ES-I3 (cell line): ENCODE measurements around the gene DISC1.

Source experiments
- H3K36me3 ChIP-seq: 2 replicates; pipeline ENCODE4 v1.6.1; 2013; ENCODE audit warnings: mild to moderate bottlenecking, low read length, control low read depth, moderate library complexity; ENCODE audit not compliant: insufficient read depth
- H3K4me1 ChIP-seq: 2 replicates; pipeline ENCODE4 v1.6.1; 2013; ENCODE audit warnings: mild to moderate bottlenecking, control low read depth, low read length; ENCODE audit not compliant: insufficient read depth
- H3K9ac ChIP-seq: 2 replicates; pipeline ENCODE4 v1.6.1; 2013; ENCODE audit warnings: low read depth, mild to moderate bottlenecking, low read length, moderate library complexity
- H3K9me3 ChIP-seq: 2 replicates; pipeline ENCODE4 v1.6.1; 2013; ENCODE audit warnings: mild to moderate bottlenecking, low read length, moderate library complexity; ENCODE audit not compliant: control insufficient read depth, insufficient read depth

Gene DISC1

GRCh38 chr1:231836227-231836893 lies 209.8 kb downstream of the DISC1 start:
- Histone ChIP-seq H3K4me1 (no peaks in the 10 kb centered on the region), H3K9me3 (no peaks in the 10 kb centered on the region), H3K36me3 (no peaks in the 10 kb centered on the region), H3K9ac (no peak overlapping the region)

GRCh38 chr1:231838521-231838920 lies 211.9 kb downstream of the DISC1 start:
- Histone ChIP-seq H3K9ac (no peak overlapping the region), H3K4me1 (no peaks in the 10 kb centered on the region), H3K9me3 (no peaks in the 10 kb centered on the region), H3K36me3 (no peaks in the 10 kb centered on the region)

- H3K9me3 ChIP-seq: no peaks in the 10 kb centered on the region
- no peaks in the 10 kb centered on the region for H3K36me3 ChIP-seq
- H3K4me1 ChIP-seq: no peaks in the 10 kb centered on the region
- no peak overlapping the region for H3K9ac ChIP-seq
These were observed 213.4 kb downstream of the DISC1 start for GRCh38 chr1:231839999-231840398.

GRCh38 chr1:231841616-231842344 lies 215.2 kb downstream of the DISC1 start:
- no peak overlapping the region for H3K9ac ChIP-seq
- no peaks in the 10 kb centered on the region for H3K9me3 ChIP-seq
- no peaks in the 10 kb centered on the region for H3K36me3 ChIP-seq
- no peaks in the 10 kb centered on the region for H3K4me1 ChIP-seq

- Histone ChIP-seq H3K36me3 (no peaks in the 10 kb centered on the region), H3K9ac (no peak overlapping the region), H3K4me1 (no peaks in the 10 kb centered on the region), H3K9me3 (no peaks in the 10 kb centered on the region)
These were observed 215.9 kb downstream of the DISC1 start for GRCh38 chr1:231842441-231842840.

GRCh38 chr1:231844986-231845502 lies 218.5 kb downstream of the DISC1 start:
- Histone ChIP-seq H3K4me1 (no peaks in the 10 kb centered on the region), H3K36me3 (no peaks in the 10 kb centered on the region), H3K9me3 (no peaks in the 10 kb centered on the region), H3K9ac (no peak overlapping the region)

- no peaks in the 10 kb centered on the region for H3K9me3 ChIP-seq
- no peak overlapping the region for H3K9ac ChIP-seq
- no peaks in the 10 kb centered on the region for H3K4me1 ChIP-seq
- no peaks in the 10 kb centered on the region for H3K36me3 ChIP-seq
These were observed 221.2 kb downstream of the DISC1 start for GRCh38 chr1:231847612-231848397.

- no peaks in the 10 kb centered on the region for H3K9me3 ChIP-seq
- H3K4me1 ChIP-seq: no peaks in the 10 kb centered on the region
- H3K9ac ChIP-seq: no peak overlapping the region
- no peaks in the 10 kb centered on the region for H3K36me3 ChIP-seq
These were observed 223.4 kb downstream of the DISC1 start for GRCh38 chr1:231849981-231850380.

- Histone ChIP-seq H3K36me3 (no peaks in the 10 kb centered on the region), H3K9me3 (no peaks in the 10 kb centered on the region), H3K9ac (no peak overlapping the region), H3K4me1 (0 out of 2 replicates have a peak, but pooled peaks cover under 1% of the 10 kb centered on the region)
These were observed 224.2 kb downstream of the DISC1 start for GRCh38 chr1:231850786-231851185.

- H3K36me3 ChIP-seq: no peaks in the 10 kb centered on the region
These were observed 227.1 kb downstream of the DISC1 start for GRCh38 chr1:231853588-231854207.

GRCh38 chr1:231855361-231855760 lies 228.8 kb downstream of the DISC1 start:
- H3K36me3 ChIP-seq: no peaks in the 10 kb centered on the region
- H3K9me3 ChIP-seq: no peaks in the 10 kb centered on the region
- no peak overlapping the region for H3K9ac ChIP-seq
- H3K4me1 ChIP-seq: peaks cover 9% of the 10 kb centered on the region; the same call in 1 of the 2 replicates

More at GRCh38 chr1:231853588-231854207, 227.1 kb downstream of the DISC1 start:
- peaks cover 9% of the 10 kb centered on the region; the same call in 1 of the 2 replicates for H3K4me1 ChIP-seq
- no peak overlapping the region for H3K9ac ChIP-seq
- no peaks in the 10 kb centered on the region for H3K9me3 ChIP-seq

- no peak overlapping the region for H3K9ac ChIP-seq
- H3K9me3 ChIP-seq: no peaks in the 10 kb centered on the region
- H3K36me3 ChIP-seq: no peaks in the 10 kb centered on the region
- H3K4me1 ChIP-seq: peaks cover 9% of the 10 kb centered on the region; the same call in 1 of the 2 replicates
These were observed 229.3 kb downstream of the DISC1 start for GRCh38 chr1:231855926-231856325.

GRCh38 chr1:231856426-231856825 lies 229.8 kb downstream of the DISC1 start:
- H3K36me3 ChIP-seq: no peaks in the 10 kb centered on the region
- no peaks in the 10 kb centered on the region for H3K9me3 ChIP-seq
- no peak overlapping the region for H3K9ac ChIP-seq
- H3K4me1 ChIP-seq: peaks cover 9% of the 10 kb centered on the region; the same call in 1 of the 2 replicates

GRCh38 chr1:231856894-231857293 lies 230.3 kb downstream of the DISC1 start:
- Histone ChIP-seq H3K9me3 (no peaks in the 10 kb centered on the region), H3K36me3 (no peaks in the 10 kb centered on the region), H3K9ac (no peak overlapping the region), H3K4me1 (peaks cover 9% of the 10 kb centered on the region; the same call in 1 of the 2 replicates)
